ENCODE results near the gene TGIF2.

DNA sequence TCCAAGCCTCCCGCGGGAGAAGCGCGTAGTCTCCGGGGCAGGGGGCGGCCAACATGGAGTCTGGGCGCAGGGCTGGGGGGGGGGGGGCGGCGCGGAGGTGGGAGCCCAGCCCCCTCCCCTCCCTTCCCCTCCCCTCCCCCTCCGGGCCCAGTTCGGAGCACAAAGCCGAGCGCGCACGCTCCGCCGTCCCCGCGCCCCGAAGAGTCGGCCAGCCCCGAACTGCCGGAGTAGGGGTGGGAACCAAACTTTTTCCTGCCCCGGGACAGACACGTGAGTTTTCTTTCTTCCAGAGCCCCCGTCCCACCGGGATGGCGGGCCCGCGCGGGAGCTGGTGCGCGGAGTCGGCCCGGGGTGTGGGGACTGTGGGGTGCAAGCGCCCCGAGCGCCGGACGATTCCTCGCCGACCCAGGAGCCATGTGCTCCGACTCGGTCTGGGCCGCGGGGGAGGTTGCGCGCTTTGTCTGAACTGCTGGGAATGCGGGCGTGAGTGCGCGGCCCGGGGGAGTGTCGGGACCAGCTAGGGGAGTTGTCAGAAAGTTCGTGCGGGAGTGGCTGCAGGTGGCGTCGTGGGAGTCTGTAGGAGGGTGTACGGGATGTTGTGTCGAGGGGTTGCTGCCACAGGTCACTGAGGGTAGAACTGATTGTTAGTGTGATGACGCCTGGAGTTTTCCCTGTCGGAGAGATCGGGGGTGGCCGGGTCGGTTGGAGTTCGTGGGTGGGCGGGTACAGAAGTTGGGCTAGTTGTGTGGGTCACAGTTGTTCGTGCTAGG lies 1.2 kb downstream of the TGIF2 start:
- TF ChIP-seq, protein P1, sequence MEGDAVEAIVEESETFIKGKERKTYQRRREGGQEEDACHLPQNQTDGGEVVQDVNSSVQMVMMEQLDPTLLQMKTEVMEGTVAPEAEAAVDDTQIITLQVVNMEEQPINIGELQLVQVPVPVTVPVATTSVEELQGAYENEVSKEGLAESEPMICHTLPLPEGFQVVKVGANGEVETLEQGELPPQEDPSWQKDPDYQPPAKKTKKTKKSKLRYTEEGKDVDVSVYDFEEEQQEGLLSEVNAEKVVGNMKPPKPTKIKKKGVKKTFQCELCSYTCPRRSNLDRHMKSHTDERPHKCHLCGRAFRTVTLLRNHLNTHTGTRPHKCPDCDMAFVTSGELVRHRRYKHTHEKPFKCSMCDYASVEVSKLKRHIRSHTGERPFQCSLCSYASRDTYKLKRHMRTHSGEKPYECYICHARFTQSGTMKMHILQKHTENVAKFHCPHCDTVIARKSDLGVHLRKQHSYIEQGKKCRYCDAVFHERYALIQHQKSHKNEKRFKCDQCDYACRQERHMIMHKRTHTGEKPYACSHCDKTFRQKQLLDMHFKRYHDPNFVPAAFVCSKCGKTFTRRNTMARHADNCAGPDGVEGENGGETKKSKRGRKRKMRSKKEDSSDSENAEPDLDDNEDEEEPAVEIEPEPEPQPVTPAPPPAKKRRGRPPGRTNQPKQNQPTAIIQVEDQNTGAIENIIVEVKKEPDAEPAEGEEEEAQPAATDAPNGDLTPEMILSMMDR (IDR thresholded peaks at IDR 0.05; ENCODE audit: low read depth, low read length, poor library complexity, severe bottlenecking), result no peak
- TF ChIP-seq EZH2phosphoT487 (IDR thresholded peaks at IDR 0.05; ENCODE audit: borderline replicate concordance, low read length), result no peak
